Astrocyte (in vitro differentiated cells and primary cell): ENCODE measurements around the gene CLTC.

ENCODE experiments used
- EZH2 ChIP-seq: IDR thresholded peaks from 2 replicates; pipeline ENCODE4 v1.6.1; 2012; ENCODE audit warnings: mild to moderate bottlenecking, low read length, inconsistent platforms; ENCODE audit not compliant: insufficient read depth
- TF ChIP-seq, protein P1 (sequence below): IDR thresholded peaks from 2 replicates; pipeline ENCODE4 v1.5.1; 2011; ENCODE audit warnings: low read depth, mild to moderate bottlenecking, inconsistent platforms, low read length, moderate library complexity; ENCODE audit not compliant: insufficient read depth

DNA sequence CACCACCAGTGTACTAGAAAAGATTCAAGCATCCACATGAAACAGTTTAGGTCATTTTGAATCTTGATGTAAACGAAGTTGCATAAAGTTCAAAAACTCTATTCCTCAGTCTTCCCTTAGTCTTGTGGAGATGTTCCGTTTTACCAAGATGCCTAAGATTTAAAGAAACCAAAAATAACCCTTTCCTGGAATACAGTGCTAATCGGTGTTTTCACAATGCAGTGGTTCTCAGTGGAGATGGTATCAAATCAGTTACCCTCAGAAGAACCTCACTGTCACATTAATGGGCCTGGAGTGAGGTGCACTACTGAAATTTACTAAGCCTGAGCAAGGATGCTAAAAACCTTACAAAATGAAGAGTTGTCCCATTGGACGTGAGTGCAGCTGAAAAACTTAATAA, 78.4 kb downstream of the CLTC start:
- TF ChIP-seq, protein P1, sequence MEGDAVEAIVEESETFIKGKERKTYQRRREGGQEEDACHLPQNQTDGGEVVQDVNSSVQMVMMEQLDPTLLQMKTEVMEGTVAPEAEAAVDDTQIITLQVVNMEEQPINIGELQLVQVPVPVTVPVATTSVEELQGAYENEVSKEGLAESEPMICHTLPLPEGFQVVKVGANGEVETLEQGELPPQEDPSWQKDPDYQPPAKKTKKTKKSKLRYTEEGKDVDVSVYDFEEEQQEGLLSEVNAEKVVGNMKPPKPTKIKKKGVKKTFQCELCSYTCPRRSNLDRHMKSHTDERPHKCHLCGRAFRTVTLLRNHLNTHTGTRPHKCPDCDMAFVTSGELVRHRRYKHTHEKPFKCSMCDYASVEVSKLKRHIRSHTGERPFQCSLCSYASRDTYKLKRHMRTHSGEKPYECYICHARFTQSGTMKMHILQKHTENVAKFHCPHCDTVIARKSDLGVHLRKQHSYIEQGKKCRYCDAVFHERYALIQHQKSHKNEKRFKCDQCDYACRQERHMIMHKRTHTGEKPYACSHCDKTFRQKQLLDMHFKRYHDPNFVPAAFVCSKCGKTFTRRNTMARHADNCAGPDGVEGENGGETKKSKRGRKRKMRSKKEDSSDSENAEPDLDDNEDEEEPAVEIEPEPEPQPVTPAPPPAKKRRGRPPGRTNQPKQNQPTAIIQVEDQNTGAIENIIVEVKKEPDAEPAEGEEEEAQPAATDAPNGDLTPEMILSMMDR, result no peak
- no peak for TF ChIP-seq EZH2
